Pons (tissue), 1 donor: ENCODE data around the gene RCOR1.
"Not testable (repeated sequence)": the region's sequence is repeated elsewhere in the genome, so short reads cannot be mapped to it uniquely, and the experiment has no call there.

ENCODE experiments used
- DNase-seq: peaks from one replicate; pipeline ENCODE4 v3.0.0-alpha.2; 2016; ENCODE audit warnings: low spot score

The RCOR1 gene

DNA sequence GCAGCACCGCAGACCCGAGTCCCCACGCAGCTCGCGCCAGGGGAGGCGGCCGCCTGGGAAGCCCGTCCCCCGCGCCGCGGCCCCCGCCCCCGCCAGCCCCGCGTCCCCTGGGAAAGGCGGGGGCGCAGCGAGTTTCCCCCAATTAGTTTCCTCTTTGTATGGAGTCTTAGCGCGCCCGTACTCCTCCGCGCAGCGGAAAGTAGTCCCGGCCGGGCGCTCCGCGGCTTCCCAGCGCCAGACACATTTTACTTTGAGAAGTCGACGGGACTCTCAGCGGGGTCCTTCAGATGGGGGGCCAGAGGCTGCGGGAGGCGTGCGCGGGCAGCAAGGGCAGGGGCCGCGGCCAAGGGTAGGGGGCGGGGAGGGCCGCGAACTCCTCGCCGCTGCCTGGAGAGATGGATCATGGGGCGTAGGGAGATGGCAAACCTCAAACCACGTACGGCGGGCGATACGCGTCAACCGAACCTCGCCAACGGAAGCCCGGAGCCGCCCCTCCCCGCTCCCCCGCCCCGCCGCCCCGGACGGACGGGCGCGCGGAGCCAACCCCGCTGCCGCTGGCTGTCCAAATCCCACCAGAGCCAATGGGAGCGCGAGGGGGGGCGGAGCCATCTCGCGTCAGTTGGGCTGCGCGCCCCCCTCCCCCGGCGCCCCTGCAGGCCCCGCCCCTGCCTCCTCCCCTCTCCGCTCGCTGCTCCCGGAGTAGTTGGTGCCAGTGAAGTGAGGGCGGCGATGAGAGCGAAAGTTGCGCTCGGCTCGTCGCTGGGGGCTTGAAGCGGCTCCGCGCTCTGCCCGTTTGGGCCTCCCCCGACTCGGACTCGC lies at the start of gene RCOR1:
RCOR1 (plus strand) TSS at position 706 of the 819 bp plus-strand sequence. CDS start 238 bp downstream, outside the sequence.
- DNase-seq = peak; percentile 96

DNA sequence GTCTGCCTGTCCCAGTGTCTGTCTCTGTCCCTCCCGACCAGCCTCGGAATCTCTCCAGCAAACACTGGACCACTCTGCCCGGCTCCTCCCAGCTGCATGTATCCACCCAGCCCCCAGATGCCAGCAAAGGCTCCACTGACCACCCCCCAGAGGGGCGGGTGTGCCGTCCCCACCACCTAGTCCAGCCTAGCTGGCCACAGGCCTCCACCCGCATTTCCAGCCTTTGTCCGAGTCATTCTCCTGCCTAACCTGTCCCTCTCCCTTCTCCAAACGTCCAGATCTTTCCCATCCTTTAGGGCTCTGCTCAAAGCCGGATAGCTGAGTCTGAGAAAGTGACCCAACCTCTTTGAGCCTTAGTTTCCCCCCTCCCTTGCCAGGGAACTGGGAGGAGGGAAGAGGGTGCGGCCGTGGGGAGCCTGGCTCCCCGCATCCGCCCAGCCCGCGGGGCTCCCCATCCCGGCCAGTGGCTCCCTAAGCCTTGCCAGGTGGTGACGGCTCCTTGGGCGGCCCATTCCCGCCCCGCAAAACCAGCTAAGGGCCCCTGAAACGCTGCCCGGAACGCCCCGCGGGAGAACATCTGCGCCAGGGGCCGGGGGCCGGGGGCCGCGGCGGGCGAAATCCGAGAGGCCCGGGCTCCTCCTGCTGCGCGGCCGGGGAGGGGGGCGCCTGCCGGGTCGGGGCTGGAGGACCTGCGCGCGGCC lies 48.3 kb upstream of the RCOR1 start:
- no peak for DNase-seq

DNA sequence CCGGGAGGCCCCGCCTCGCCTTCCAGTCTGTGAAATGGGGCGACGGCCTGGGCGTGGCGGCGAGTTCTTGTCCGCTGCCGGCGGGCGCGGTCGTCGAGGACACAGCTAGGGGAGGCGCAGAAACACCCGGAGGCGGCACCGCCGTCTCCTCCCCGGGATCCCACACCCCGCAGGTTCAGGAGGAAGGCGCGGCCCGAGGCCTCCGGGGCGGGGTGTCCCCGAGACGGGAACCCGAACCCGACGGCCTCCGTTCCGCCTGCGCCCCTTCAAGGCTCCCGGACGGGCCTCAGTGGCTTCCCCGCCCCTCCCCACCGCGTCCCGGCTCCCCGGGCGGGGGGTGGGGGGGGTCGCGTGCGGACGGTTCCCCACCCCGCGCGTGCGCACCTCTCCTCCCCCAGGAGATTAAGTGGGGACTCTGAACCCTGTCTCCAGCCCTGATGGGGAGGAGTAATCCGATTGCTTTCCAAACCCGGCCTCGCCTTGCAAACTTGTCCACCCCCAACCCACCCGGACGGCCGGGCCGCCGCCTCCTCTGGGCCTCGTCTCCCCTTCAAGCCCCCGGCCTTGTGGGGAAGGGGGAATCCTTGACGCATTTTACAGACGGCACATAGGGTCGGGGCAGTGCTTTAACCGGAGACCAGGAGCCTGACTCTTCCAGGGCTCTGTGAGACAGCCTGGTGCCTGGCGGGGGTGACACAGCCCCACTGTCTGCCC lies 47.5 kb upstream of the RCOR1 start:
- no peak for DNase-seq

DNA sequence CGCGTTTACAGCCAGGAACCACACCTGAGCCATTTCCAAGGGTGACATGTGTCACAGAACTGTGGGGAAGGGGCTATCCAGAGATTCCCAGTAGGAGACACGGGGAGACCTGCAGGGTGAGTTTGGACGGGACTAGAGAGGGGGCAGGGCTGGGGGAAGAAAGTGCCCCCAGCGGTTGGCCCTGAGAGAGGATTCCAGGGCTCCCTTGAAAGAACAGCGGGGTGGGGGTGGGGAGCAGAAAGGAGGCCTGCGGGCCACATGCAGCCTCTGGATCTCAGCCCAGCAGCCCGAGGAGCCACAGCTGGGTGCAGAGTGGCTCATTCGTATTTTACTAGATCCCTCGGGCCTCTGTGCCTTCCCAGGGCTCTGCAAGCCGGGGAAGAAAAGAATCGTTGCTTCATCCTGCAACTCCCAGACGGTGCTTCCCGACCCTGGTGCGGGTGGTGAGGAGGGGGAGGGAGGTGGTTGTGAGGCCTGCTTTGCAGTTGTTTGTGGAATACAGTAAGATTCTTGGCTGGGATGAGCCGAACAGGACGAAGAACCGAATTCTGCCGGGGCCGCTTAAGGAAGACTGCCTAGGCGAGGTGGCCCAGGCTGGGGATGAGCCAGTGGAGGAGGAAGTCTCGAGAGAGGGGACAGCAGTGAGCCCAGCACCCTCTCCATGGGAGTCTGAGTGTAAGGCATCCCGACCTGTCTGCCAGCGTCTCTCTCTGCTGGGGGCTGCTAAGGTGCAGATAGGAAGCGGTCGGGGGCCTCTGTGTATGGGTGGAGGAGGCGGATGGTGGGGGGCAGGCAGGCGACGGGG lies 46.8 kb upstream of the RCOR1 start:
- DNase-seq = no peak

DNA sequence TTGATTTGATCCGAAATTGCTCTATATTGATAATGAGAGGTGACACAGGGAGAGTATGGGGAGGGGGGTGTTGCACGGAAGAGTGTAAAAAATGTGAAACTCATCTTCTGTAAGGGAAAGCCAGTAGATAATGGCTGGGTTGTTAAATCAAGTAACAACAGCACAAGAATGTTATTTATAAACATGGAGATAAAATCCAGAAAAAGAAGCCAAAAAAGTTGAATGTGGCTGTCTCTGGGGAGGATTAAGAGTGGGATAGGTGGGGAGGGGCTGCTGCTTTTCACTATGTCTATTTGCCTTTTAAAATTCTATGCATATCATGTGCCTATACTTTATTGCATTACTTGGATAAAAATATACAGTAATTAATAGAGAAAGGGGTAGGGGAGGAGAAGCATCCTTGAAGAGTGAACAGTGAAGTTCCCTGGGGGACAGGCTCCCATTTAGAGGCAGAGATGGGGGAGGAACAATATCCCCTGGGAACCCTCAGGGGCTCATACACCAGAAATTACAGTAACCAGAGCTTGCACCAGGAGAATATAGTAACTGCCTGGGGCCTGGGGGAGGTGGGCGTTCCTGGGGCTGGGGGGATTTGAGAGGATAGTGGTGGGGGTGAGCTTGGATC lies 43.7 kb upstream of the RCOR1 start:
- DNase-seq = no peak

DNA sequence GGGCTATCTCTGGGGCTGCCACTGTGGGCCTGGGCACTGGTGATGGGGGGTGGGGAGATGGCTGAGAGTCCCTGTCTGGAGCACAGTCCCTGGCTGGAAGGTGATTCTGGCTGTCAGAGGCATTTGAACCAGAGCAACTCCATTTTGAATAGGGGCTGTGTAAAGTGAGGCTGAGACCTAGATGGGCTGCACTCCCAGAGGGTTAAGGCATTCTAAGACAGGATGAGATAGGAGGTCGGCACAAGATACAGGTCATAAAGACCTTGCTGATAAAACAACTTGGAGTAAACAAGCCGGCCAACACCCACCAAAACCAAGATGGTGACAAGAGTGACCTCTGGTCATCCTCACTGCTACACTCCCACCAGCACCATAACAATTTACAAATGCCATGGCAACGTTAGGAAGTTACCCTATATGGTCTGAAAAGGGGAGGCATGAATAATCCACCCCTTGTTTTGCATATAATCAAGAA lies 41.5 kb upstream of the RCOR1 start:
- DNase-seq = not testable (repeated sequence)

DNA sequence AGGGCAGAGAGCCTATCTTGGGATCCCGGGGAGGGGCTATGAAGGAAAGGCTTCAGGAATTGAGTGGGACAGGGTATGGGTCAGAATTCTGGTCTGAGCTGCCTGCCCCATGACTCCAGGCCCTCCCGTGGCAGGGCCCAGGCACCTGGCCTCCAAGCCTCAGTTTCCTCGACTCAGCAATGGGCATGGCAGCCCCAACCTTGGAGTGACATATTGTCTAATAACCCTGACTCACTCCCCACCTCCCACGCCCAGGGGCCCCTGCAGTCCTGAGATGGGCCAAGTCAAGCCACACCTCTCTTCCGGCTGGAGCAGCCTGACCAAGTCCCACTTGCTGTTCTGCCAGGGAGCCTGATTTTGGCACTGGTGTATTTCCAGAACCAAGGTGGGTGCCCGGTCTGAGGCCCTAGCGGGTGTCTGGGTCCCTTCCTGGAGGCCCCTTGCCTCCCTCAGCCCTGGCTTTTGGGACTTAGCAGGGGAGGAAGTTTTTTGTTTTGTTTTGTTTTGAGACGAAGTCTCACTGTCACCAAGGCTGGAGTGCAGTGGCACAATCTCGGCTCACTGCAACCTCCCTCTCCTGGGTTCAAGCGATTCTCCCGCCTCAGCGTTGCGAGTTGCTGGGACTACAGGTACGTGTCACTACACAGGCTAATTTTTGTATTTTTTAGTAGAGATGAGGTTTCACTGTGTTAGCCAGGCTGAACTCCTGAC lies 40.3 kb upstream of the RCOR1 start:
- no peak for DNase-seq

DNA sequence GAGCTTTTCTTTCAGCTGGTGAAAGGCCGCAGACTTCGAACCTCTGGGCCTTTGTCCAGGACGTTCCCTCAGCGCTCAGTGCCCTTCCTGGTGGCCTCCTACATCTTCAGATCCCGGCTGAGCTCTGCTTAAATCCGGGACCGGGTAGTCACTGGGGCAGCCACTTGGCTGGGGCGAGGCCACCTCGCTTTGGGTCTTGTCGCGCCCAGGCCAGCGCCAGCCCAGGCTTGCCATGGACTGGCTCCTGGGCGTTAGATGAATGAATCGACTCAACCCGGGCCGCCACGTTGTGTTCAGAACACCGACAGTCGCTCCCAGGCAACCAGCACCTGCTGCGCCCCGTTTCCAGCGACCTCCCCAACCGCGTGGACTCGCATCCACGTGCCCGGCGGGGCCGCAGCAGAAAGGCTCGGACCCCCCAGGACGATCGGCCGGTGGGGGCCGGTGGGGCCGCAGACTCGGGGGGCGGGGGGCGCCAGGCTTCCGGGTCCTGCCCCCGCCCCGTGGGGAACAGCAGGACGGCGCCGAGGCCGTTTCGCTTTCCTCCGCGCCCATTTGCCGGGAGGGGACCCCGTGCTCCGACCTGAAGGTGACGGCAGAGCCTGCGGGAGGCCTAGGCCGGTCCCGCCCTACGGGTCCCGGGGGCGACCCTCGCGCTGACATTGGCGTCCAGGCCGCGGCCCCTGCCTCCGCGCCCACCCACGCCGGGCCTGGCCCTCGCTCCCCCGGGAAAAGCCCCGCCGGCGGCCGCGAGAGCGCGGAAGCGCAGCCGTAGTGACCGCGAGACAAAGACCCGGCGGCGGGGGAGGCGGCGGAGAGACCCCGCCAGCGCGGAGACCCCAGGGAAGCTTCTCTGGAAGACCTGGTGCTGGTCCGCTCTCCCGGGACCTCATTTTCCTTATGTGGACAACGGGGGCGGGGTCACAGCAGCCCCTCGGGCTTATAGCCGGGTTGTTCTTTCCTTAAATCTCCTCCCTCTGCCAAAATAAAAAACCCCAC lies 37.3 kb upstream of the RCOR1 start:
- no peak for DNase-seq

DNA sequence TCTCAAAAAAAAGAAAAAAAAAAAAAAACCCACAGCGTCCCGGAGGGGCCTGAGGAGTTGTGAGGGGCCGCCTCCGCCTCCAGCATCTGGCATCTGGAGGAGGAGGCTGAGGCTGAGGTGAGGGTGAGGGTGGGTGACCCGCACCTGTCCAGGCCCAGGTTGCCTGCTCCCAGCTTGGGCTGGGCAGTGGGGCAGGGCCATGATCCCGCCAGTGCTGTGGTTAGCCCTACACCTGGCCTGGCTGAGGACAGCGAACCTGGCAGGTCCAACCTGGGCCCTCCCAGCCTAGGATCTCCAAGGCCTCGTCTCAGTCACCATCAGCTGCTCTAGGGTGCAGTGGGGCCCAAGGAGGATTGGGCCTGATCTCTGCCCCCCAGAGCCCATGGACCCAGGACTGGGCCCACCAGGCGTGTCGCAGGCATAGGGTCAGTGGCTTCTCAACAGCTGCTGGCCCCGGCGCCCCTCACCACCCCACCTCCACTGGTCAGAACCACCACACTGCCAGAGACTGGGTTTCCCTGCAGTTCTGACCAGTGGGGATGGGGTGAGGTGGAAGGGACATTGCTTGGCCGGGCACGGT lies 36.3 kb upstream of the RCOR1 start:
- no peak for DNase-seq

DNA sequence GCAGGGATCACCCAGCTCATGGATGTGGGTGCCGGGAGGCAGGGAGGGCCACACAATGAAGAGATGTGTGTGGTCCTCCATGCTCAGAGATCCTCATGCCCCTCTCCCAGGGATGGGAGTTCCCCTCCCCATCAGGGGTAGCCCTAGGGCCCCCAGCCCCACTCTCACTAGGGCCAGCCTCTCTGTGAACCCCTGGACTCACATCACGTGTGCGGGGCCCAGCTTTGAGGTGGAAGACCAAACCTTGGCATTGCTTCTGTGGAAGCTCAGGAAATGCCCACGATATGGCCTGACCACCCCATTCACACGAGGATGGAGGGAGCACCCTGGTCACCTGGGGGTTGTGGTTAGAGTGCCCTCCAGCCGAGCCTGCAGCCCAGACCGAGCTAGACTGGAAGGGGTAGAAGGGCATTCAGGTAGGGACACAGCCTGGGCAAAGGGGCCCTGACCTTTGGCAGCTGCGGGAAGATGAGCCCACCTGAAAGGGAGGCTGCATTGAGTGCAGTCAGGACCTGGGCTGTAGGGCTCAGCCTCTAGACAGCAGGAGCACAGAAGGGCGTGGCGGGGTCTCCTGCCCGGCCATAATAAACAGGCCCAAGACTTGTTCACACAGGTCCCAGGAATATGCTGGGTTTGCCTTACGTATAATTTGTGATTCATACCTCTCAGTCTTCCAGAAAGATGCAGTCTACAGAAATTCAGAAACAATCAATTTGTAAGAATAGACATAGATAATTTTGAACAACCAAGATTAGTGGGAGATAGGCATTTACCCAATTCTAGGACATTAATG lies 34.8 kb upstream of the RCOR1 start:
- DNase-seq = no peak

DNA sequence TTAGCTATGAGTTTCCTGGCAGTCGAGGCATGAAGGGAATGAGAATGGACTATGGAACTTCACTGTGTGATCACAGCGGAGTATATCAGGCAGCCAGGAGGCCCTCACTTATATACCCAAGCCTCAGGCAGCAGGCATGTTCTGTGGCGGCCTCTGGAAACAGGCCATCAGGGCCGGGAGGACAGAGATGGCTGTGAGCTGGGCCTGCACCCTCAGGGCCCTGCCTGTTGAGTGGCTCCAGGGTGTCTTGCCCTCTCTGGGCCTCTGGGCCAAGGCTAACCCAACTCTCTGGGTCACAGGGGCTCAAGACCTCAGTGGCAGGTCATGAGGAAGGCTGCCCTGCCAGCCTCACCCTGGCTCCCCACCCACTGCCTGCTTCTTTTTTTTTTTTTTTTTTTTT lies 33.9 kb upstream of the RCOR1 start:
- DNase-seq = no peak

DNA sequence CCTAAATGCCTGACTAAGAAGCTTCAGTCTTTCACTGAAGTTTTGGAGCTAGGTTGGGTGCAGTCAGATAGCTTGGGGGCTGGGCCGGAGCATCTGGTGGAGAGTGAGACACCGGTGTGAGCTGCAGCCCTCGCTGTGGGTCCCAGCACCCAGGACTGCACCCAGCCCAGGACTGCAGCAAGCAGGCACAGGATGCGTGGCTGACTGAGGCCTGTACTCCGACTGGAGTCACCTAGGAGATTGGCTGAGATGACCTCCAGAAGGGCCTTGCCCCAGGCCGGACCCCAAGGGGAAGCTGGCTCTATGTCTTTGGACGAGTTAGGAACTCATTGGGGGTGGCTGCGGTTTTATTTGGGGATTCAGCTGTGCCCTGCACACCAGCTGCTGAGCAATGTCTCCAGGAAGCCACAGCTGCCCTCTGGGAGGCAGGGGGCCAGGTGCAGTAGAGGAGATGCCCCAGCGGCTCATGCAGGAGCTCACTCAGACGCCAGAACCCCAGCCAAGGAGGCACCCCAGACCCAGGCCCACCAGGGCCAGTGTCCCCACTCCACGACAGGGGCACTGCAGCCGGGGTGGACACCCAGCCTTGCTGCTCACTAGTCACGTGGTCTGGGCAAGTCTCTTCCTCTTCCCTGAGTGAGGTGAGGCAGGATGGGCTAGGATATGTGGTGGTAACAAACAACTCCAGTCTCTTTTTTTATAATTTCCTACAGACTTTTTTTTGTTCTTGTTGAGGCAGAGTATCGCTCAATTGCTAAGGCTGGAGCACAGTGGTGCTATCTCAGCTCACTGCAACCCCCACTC lies 31.8 kb upstream of the RCOR1 start:
- DNase-seq = no peak

DNA sequence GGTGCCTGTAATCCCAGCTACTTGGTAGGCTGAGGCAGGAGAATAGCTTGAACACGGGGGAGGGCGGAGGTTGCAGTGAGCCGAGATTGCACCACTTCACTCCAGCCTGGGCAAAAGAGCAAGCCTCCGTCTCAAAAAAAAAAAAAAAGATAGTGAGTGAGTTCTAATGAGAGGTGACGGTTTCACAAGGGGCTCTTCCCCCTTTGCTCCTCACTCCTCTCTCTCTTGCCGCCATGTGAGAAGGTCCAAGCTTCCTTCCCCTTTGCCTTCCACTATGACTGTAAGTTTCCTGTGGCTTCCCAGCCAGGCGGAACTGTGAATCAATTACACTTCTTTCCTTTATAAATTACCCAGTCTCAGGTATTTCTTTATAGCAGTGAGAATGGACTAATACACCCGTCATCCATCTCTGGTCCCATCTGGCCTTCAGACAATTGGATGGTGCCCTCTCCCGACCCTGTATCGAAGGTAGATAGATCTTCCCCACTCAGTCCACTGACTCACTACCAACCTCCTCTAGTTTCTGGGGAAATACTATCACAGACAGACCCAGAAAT lies 27.0 kb upstream of the RCOR1 start:
- peak; percentile 76 for DNase-seq

DNA sequence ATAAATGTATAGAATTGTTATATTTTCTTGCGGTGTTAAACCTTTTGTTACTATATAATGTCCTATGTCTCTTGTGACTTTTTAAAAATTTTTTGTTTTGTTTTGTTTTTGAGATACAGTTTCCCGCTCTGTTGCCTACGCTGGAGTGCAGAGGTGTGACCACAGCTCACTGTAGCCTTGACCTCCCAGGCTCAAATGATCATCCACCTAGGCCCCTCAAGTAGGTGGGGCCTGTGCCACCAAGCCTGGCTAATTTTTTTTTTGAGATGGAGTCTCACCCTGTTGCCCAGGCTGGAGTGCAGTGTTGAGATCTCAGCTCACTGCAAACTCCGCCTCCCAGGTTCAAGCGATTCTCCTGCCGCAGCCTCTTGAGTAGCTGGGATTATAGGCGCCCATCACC lies 26.5 kb upstream of the RCOR1 start:
- DNase-seq = no peak

DNA sequence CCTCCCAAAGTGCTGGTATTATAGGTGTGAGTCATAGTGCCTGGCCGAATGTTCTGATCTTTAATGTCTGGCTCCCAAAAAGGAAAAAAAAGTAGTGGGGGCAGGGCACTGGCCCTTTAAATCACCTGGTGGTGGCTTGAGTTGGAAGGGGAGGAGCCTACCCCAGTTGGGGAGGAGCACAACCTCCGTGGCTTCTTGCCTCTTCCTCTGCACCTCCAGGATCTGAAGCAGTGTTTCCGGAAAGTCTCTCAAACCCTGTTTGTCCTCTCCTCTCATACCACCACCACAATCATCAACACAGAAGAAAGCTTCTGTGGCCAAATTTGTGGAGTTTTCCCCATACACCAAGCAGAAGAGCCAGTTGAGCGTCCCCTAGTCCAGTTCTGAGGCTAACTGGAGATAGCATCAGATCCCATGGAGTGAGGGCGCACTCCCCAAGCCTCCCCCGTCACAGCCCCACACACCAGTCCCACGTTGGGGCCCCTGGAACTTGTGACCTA lies 24.3 kb upstream of the RCOR1 start:
- no peak for DNase-seq

DNA sequence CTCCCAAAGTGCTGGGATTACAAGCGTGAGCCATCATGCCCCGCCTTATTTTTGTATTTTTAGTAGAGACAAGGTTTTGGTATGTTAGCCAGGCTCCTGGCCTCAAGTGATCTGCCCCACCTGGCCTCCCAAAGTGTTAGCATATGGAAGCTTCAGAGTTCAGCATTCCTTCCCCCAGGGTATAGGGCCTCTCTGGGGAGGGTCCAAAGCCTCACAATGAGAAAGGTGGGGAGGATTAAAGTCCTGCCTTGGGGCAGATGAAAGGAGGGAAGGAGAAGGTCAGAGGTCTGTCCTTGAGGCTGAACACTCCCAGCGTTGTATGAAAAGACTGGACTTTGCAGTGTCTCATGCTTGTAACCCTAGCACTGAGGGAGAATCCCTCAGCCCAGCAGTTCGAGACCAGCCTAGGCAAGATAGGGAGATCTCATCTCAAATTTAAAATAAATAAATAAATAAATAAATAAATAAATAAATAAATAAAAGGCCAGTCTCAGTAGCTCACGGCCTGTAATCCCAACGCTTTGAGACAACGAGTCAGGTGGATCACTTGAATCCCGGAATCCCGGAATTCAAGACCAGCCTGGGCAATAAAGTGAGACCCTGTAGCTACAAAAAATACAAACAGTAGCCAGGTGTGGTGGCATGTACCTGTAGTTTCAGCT lies 22.0 kb upstream of the RCOR1 start:
- no peak for DNase-seq
